Cardiac septum (tissue), 1 donor: ENCODE measurements around the gene PPM1G. TPM values are rescaled to one million over a fixed set of nuclear protein-coding genes. Genes with fewer than 3 reads are reported as not detected.
A peak's percentile ranks its signal among the peaks of the same experiment; 100 is the strongest.

ENCODE experiments used
- DNase-seq: peaks from one replicate; pipeline ENCODE4 v3.0.0-alpha.2; 2020; ENCODE audit warnings: low spot score
- intact Hi-C: fragments of 100-400 bp; cut with DNase I; formaldehyde crosslinking; loops from one replicate; pipeline ENCODE4 v1.14.0; 2022
- total RNA-seq: library from RNA; stranded (reverse); fragmentation: NEBNext Ultra II Directional; extraction: Animal tissue kit (Norgen Biotek cat#: 25700); gene quantifications from one replicate; pipeline ENCODE4 v1.2.1, GENCODE V29; 2021
- donor health status: DM: no; HTN: no; CAD: no.

PPM1G gene
- total RNA-seq, 1 donor from 2014 or later: 32.0 TPM

DNA sequence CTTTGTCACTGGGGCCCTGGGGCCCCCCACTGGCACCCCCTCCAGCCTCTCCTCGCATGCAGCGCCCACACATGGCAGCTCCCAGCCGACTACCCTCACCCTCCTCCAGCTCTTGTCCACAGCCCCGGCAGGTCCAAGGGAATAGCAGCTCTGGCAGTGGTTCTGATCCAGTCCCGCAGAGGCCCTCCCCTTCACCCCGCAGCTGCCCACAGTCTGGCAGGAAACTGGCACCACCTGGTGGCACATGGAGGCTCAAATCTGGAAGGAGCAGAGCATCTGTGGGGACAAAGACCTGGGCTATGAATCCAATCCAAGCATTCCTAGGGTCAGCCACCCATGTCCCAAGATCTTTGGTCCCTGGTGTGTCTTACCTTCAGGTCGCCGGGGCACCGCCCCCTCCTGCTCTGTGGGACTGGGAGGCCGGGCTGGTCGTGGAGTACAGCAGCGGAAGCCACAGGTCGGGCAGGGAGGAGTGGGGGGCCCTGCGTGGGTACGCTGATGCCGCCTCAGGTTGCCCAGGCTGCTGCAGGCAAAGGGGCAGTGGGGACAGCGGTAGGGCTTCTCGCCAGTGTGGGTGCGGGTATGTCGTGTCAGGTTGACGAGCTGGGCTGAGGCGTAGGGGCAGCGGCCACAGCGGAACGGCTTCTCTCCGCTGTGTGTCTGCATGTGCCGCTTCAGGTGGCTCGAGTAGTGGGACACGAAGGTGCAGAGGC lies 31.1 kb downstream of the PPM1G start:
- DNase-seq: no peak
- intact Hi-C loops: no loop called here

GRCh38 chr2:27377618-27378095 lies 31.7 kb downstream of the PPM1G start:
- intact Hi-C loops: no loop called here
- no peak for DNase-seq

GRCh38 chr2:27376866-27377617 lies 32.3 kb downstream of the PPM1G start:
- intact Hi-C loops: no loop called here

DNA sequence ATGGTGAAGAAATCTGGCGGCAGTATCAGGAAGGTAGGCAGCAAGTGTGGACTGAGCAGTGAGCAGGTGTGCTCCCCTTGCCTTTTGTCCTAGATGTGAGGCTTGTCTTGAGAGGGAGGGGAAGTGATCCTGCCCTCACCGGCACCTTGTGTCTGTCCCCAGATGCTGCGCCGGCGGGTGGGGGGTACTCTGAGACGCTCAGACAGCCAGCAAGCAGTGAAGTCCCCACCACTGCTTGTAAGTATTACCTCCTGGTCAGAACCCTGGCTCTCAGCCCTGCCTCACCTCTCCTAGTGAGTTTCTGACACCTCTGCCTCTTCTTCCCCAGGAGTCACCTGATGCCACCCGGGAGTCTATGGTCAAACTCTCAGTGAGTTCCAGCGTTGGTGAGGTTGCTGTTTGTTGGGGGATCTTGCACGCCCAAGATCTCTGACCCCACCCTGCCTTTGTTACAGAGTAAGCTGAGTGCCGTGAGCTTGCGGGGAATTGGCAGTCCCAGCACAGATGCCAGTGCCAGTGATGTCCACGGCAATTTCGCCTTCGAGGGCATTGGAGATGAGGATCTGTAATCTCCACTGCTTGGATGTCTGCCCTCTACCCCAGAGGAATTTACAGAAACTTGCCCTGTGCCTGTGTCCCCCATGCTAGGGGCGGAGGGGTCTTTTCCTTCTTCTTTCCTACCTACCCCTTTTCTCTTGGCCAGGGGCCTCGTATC lies 33.1 kb downstream of the PPM1G start:
- DNase-seq: no peak
- intact Hi-C loops: no loop called here

More at GRCh38 chr2:27376866-27377617, 32.3 kb downstream of the PPM1G start:
- no peak for DNase-seq

- DNase-seq: no peak
- intact Hi-C loops: no loop called here
Measured at GRCh38 chr2:27375513-27376099, 33.8 kb downstream of the PPM1G start.

DNA sequence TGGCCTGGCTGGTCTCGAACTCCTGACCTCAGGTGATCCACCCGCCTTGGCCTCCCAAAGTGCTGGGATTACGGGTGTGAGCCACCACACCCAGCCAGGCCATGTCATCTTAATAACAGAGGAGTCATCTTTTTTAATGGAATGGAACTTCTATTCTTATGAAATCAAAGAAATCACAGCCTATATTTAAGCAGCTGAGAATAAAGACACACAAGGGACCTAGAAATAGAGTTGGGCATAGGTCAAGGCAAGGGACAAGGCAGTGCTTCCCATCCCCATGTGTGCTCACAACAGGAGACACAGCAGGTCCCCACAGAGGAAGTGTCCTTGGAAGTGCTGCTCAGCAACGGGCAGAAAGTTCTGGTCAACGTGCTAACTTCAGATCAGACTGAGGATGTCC lies 35.8 kb downstream of the PPM1G start:
- intact Hi-C loops: no loop called here
- no peak for DNase-seq

DNA sequence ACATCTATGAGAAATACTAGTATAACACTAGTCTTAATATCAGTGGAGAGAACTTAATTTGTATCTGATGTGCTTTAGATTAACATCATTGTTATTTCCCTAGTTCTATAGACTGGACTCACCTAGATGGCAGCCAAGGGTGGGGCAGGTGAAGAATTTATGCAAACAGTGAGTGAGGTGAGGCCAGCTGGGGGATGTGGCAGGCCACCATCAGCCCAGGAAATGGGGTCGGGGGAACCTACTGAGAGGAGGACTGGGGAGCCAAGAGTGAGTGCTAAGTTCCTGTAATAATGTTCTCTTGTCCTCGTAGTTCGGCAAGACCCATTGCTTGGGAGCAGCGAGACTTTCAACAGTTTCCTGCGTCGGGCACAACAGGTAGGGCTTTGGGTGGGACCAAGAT lies 36.5 kb downstream of the PPM1G start:
- no peak for DNase-seq
- intact Hi-C loops: no loop called here

GRCh38 chr2:27370816-27371620 lies 38.4 kb downstream of the PPM1G start:
- intact Hi-C loops: loop anchor here (1.0 to 2.0 kb wide), 4 partner anchors 15 to 158 kb away; partner anchors contain the start of genes ATRAID, GTF3C2, MPV17 and NRBP1
- peak; percentile 77 for DNase-seq

GRCh38 chr2:27370026-27370815 lies 39.2 kb downstream of the PPM1G start, which contains the start of the genes EIF2B4 and SNX17:
EIF2B4 (minus strand) TSS chr2:27370338; CDS start chr2:27370314, 24 bp downstream.
SNX17 (plus strand) TSS chr2:27370616; CDS start chr2:27370744, 128 bp downstream.
- intact Hi-C loops: loop anchor here (1.0 to 2.0 kb wide), 4 partner anchors 14 to 157 kb away; partner anchors contain the start of genes ATRAID, GTF3C2, MPV17 and NRBP1
- DNase-seq: peak; percentile 100

- intact Hi-C loops: loop anchor here (1.0 to 2.0 kb wide), 4 partner anchors 13 to 157 kb away; partner anchors contain the start of genes ATRAID, GTF3C2, MPV17 and NRBP1
- peak; percentile 78 for DNase-seq
Measured at GRCh38 chr2:27369471-27370025, 39.8 kb downstream of the PPM1G start.

DNA sequence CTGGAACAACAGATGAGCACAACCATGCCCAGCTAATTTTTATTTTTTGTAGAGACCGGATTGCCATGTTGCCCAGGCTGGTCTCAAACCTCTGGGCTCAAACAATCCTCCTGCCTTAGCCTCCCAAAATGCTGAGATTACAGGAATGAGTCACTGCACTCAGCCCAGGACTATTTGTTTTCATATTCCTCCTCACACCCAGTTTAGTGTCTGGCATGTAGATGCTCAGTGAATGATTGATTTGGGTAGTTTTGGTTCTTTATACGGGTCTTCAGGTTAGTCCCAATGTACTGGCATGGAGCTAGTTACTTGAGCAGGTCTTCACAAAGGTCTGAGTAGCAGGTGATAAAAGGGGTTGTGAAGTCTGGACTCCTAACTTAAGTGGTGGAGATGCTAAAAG lies 45.5 kb downstream of the PPM1G start:
- intact Hi-C loops: no loop called here
- DNase-seq: no peak

DNA sequence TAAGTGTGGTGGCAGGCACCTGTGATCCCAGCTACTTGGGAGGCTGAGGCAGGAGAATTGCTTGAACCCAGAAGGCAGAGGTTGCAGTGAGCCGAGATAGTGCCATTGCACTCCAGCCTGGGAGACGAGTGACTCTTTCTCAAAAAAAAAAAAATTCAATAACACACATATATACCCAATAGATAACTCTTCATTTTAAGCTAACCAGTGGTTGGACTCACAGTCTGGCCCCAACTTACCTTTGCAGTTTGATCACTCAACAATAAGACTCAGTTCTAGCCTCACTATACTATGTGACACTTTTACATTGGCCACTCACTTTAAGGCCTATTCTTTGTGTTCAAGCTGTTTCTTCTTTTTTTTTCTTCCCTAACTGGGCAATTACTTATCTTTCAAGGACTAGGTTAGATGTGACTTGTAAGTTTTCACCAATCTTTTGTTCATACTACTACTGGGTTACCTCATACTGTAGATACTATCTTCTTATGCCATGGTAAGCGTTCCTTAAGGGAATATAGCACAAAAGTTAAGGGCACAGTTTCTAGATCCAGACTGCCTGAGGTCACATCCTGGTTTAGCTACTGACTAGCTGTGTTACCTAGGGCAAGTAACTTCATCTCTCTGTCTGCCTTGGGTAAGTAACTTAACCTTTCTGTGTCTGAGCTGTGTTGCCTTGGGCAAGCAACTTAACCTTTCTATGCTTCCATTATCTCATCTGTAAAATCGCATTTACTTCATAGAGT lies 46.5 kb downstream of the PPM1G start:
- intact Hi-C loops: no loop called here
- no peak for DNase-seq

DNA sequence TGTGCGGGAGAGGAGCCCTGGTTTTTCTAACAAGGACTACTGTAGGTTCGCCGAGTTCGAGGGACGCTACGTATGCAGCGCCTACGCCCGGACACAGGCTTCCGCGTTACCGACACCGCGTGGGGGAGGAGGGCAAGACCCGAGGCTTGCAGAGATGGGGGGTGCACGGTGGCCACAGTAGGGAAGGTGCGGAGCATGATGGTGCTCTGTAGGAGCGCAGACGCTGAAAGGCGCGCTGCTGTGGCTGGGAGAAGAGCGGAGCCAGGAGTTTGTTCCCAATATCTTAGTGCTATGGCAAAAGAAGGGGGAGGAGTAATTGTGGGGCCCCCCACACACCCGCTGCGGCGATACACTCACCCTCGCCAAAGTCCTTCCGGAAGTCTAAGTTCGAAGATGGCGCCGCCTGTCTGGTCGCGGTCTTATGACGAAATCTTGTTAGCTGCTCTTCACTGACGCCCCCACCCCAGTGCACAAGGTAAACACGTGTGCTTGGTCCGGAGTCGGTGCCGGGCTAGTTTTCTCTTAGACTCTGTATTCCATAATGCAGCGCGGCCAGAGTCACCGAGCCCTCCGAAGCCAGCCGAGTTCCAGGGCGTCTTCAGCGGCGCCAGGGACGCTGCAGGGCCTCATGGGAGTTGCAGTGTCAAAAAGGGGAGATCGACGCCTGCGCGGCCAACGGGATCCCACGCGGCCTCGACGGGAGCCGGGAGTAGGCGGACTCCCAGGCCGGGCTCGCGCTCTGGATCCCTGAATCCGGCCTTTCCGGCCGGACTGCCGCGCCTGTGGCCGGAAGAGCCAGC lies 52.8 kb downstream of the PPM1G start, which contains the start of gene GTF3C2:
GTF3C2 (minus strand) TSS at position 383 of the 800 bp plus-strand sequence. CDS start 13,210 bp downstream, outside the sequence.
- peak; percentile 96 for DNase-seq
- intact Hi-C loops: loop anchor here (1.0 to 2.0 kb wide), 2 partner anchors 14 to 34 kb away; partner anchors contain the start of genes EIF2B4, MPV17 and SNX17

GRCh38 chr2:27356056-27356381 lies 53.4 kb downstream of the PPM1G start:
- intact Hi-C loops: loop anchor here (1.0 to 2.0 kb wide), 2 partner anchors 14 to 33 kb away; partner anchors contain the start of genes EIF2B4, MPV17 and SNX17
- no peak for DNase-seq

GRCh38 chr2:27354597-27354927 lies 54.8 kb downstream of the PPM1G start:
- DNase-seq: no peak

More at GRCh38 chr2:27354597-27354927, 54.8 kb downstream of the PPM1G start:
- intact Hi-C loops: no loop called here
